IPS-NIHi7 (cell line): ENCODE data around the gene PKM.

ENCODE experiments used
- DNase-seq: peaks from one replicate; pipeline ENCODE4 v3.0.0; 2012; ENCODE audit warnings: mixed read lengths; ENCODE audit errors: extremely low spot score

The PKM gene

DNA sequence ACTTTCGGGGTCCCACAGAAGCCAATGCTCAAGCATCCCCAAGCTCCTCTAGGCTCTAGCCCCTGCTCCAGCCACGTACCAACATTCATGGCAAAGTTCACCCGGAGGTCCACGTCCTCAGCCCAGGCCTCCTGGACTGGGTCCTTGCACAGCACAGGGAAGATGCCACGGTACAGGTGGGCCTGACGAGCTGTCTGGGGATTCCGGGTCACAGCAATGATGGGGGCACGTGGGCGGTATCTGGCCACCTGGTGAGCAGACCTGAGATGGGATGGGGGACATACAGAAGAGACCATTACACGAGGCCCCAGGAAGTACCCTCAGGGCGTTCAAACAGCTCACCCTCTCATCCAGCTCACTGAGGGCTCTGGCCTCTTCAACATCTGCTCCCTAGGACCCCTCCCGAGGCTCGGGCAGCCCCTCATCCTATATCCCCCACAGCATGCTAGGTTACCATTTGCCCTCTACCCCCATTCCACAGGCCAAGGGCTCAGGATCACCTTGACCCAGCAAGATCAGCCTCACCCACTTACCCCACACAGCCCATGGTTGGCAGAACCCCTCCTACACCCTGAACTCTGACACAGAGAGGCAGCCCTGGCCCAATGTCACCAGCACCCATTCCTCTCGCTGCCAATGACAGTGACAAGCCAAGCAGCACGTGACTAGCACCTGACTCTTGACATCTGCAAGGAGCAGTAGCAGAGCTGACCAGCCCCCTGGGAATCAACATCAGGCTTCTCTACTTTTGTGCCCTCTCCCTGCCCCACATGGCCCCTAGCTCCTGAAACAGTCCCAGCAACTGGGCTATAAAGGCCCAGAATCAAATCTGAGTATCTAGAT is 30.4 kb downstream of the PKM start:
- DNase-seq, result no peak

DNA sequence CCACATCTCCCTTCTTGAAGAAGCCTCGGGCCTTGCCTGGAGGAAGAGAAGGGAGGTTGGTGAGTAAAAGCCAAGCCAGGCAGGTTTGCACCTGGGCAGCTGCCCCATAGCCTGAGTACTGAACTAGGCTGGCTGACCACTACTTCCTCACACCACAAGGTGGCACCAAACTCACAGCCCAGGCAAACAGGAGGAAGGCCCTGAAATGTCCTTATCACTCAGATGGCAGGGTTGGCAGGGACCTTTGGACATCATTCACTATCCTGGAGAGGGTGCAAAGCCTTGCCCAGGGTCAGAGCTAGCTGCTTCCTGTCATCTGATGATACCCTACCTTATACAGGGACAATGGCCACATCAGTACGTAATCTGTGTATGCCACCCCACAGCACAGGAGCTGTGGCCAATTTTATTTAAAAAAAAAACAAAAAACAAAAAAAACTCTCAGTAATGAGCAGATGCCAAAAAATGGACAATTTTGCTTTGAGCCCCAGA is 31.2 kb downstream of the PKM start:
- DNase-seq, result peak; percentile 84

DNA sequence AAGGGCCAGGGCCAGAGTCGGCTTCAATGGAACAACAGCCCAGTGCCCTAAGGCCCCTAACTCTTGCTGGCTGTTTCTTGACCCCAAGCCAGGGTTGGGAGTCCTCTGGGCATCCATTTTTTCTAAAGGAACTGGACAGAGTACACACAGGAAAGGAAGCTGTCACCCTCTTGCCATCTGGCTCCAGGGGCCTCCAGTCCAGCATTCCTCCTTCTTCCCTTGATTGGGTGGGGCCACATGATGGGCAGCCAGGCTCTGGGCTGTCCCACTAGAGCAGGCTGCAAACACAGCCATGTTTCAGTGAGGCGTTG is 31.8 kb downstream of the PKM start:
- no peak for DNase-seq

DNA sequence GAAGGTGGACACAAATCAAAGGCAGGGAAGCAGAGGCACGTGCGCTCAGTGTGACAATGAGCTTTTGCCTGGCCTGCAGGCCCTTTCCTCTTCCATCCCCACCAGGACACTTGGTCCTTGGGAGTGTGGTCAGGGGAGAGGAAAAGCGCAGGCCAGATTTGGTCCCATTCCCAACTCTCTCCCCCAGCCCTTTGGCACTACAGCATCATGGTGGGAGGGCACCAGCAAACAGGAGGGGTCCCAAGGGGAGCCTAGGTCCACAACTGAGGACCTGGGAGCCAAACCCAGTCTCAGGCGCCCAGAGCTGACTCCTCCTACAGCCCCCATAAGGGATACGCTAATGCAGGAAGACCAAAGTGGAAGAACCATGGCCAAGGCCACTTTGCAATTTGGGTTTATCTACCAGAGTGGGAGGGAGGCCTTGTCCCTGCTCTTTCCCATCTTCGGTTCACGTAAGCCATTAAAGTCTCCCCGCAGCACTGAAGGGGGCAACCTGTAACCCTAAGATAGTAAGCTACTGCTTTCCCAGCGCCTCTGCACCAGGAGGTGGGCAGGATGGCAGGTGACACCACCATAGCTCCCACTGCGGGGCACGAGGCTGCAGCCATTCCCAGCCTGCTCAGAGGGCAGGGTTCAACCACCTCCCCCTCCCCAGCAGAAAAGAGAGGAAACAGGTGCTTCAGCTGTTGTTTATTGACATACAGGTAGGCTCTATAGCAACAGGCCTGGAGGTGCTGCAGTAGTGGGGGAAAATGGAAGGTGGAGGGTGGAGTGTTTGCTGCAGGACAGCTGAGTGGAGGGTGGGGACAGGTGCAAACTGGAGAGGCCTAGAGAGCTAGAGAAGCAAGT is 32.4 kb downstream of the PKM start:
- no peak for DNase-seq

DNA sequence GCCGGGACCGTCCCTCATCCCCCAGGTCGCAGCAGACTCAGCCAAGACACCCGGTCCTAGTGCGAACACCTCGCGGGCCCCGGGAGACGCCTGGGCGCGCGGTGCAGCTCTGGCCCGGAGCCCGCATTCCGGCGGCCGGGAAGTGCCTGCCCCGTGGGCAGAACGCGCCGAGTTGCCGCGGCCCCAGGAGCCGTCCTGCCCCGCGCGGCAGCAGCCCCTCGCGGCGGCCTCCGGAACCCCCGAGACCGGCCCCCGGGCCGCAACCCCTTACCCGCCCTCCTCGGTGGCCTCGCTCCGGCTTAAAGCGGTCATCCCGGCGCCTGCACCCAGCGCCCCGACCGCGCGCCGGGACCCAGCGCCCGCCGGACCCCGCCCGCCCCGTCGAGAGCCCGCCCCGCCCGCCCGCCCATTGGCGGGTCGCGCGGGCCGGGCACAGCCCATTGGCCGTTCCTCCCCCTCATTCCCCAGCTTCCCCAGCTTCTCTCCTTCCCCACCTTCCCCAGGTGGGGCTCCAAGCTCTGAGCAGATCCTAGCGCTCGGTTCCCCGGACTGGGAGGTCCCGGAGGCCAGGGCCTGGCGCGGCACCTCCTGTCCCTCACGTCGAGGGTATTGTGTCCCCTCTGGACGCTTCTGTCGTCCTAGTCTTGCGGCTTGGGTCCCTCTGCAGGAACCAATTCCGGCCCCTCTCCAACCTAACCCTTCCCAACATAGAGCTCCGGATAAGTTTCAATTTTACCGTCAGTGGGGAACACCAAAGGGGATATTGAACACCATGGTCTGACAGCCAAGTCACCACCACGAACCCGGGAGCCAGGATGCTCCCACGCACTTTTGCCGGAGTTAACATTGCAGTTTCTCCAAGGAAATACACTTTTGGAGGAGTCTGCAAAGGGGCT is 33.3 kb downstream of the PKM start, which contains the start of gene GRAMD2A:
Gene GRAMD2A, minus strand, starts transcription at position 328 of the 896 bp plus-strand sequence.
- peak; percentile 95 for DNase-seq

DNA sequence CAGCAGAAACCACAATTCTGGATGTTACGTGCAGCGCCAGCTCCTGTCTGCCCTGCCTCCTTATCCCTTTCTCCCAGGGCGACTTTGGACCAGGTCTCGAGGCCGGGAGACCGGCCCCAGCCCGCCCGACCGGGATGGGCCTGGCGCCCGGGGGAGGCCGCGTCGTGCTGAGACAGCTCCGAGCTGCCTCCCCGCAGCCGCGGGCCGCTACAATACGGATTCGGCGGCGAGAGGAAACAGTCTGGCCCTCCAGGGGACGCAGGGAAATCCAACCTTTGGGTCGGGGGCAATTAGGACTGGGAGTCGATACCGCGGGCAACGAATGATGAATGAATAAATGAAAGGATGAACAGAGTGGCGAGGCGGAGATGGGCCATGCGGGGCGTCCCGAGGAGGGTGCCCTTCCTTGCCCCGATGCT is 33.9 kb downstream of the PKM start:
- no peak for DNase-seq

DNA sequence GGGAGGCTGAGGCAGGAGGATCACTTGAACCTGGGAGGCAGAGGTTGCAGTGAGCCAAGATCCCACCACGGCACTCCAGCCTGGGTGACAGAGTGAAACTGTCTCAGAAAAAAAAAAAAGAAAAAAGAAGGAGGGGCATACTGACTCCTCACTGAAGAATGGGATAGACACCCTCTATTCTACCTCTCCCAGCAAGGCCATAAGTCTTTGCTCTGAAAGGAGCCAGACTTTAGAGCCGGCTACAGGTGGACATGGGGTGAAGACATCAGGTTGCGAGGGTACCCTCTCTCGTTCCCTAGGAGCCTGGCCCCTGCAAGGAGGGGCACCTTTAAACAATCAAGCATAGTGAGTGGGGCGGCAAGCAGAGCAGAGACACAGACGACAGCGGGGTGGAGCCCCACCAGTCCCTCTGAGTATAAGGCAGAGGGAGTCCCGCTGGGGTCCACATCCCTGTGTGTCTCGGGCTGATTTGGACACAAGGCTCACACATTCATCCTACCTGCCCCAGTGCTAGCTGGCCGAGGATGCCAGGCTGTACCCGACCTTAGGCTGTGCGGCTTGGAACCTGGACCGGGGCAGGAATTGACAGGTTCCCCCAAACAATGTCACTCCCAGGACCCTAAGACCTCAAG is 34.5 kb downstream of the PKM start:
- no peak for DNase-seq

DNA sequence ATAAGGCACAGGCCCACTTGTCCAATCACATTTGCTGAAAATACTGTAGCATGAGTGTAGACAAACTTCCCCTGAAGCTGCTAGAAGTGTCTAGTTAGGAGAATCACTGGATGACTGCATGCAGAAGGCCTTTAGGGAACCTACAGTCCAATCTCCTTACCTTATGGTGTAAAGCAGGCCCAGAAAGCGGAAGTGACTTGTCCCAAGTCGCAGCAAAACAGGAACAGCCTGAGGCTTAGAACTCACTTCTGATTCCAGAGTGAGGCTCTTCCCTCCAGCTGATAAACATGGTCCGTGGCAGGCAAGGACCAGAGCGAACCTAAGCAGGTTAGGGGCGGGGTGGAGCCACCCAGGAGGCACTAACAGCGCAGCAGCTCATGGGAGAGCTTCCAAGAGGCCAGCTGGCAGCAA is 35.9 kb downstream of the PKM start:
- no peak for DNase-seq

DNA sequence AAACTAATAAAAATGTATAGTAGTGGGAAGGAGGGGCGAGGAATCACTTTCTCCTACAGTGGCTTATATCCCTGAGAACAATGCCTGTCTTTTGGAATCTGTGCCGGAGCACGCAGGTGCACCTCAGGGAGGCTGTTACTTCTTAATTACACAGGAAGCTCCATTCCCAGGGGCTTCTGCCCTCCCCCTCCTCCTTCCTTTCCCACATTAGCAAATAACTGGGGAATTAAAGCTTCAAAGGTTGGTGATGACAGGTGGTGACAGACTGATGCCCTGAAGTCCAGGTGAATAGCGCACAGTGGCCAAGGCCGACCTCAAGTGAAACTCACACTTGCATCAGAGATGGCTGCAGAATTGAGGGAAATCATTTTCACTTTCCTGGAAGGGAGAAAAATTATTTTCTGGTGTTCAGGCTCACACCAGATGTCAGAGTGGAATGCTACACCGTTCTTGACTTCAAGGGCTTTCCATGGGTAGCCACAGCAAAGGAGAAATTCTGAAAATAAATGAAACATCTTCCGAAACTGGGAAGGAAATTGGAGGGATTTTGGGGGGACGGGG is 37.1 kb downstream of the PKM start:
- DNase-seq, result peak; percentile 11

DNA sequence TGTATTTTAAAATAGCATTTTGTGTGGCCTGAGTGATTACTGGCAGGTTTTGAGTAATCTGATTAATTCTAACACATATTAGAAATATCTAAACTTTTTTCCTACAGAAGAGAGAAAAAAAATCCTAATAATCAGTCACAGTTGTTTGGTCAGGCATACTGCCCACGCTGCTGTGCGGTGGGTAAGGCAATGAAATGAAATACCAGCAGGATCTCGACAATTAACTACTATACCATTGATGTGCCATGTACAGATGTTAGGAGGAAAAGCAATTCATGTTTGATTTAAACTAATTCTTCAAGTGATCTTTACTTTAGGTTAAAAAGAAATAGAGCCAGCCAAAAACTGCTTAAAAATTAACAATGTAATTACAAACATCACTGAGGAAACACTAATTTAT is 38.6 kb downstream of the PKM start:
- DNase-seq, result no peak

DNA sequence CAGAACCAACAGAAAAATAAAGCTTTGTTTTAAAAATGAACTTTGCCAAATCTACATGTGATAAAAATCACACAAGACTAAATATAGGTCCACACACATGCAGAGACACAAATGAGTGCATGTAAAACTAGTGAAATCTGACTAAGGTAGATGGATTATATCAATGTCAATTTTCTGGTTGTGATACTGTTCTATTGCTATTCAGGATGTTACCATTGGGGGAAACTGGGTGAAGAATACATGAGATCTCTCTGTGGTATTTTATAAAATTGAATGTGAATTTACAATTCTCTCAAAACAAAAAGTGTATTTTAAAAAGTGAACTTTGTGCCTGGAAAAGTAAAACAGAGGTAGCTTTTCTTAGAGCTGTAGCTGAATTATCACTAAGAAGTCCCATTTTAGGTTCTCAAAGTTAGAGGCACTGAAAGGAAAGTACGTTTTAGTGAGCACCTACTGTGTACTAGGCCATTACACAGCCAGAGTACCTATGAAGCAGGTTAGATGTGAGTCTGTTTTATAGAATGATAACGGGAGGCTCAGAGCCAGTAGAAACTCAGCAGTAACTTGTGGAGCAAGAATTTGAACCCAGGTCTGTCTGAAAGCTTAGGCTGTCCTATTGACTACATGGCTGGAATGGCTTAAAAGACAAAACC is 41.6 kb downstream of the PKM start:
- no peak for DNase-seq

DNA sequence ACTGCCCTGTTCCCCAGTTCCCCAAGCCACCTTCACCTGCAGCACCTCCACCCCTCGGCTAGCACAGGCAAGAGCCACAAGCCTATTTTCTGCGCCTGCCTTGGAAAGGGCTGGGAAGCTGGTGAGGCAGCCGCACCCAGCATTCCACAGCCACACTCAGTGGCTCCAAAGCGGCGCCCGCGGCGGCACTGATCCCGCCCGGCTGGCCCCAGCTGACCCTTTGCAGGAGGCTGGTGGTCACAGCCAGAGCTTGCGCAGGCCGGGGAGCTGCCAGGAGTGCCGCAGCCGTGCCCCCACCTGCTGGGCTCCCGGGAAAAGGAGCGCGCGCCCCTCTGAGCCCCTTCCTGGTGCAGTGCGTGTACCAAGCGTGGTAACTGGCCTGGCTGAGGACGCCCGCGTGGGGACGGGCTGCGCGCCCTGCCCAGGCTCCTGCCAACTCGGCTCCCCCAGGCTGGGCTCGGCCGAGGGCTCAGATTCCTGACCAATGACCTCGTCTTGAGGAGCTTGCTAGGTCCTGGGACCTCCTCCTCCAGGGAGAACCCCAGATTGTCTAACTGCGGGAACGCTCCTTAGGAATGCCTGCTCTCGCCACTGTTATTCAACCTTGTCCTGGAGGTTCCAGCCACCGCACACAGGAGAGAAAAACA is 46.7 kb downstream of the PKM start:
- DNase-seq, result peak; percentile 72

DNA sequence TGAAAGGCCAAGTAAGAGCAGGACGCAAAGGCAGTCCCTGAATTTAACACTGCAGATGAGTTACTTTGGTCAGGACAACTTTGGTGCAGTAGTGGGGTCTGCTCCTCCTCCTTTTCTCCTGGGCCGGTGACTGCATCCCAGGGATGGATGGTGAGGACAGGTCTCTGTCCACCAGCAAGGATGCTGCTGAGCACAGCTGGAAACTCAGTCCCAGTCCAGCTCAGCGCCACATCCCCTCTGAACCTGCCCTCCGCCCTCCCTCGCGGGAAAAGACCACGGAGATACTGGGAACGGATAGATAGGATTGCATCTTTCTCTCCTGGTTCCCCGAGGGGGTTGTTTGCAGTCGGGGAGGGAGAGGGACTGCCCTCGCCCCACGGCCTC is 47.2 kb downstream of the PKM start:
- DNase-seq, result no peak

DNA sequence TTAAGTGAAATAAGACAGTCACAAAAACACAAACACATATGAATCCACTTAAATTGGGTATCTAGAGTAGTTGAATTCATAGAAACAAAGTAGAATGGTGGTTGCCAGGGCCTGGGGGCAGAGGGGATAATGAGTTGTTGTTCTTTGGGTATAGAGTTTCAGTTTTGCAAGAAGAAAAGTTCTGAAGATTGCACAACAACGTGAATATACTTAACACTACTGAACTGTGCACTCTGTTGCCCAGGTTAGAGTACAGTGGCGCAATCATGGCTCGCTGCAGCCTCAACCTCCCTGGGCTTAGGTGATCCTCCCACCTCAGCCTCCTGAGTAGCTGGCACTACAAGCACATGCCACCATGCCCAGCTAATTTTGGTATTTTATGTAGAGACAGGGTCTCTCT is 48.3 kb downstream of the PKM start:
- DNase-seq, result no peak

DNA sequence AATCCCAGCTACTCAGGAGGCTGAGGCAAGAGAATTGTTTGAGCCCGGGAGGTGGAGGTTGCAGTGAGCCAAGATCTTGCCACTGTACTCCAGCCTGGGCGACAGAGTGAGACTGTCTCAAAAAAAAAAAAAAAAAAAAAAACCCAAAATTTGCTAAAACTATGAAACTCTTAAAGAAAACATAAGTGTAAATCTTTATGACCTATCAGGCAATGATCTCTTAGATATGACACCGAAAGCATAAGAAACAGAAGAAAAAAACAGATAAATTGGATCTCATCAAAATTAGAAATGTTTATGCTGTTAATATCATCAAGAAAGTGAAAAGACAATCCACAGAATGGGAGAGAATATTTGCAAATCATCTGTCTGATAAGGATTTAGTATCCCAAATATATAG is 48.7 kb downstream of the PKM start:
- DNase-seq, result no peak

DNA sequence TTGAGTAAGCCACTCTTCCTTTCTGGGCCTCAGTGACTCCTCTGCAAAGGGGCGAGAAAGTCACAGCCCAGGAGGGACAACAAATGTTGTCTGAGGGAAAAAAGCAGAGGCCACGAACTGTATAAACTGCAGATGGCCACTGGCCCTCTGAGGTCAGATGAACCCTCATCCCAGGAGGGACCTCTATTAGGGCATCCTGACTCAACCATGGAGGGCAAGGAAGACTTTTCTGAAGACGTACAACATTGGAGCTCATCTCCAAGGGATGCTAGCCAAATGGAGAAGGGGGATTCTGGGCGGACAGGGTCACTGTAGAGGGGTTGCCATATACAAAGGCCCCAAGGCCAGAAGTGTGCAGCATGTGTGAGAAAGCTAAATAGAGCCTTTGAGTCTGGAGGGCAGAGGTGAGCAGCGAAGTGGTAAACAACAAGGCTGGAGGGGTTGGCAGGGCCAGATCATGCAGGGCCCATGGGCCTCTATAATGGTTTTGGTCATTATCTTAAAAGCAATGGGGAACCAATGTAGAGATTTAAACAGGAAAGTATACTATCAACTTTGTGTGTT is 50.1 kb downstream of the PKM start:
- DNase-seq, result no peak

DNA sequence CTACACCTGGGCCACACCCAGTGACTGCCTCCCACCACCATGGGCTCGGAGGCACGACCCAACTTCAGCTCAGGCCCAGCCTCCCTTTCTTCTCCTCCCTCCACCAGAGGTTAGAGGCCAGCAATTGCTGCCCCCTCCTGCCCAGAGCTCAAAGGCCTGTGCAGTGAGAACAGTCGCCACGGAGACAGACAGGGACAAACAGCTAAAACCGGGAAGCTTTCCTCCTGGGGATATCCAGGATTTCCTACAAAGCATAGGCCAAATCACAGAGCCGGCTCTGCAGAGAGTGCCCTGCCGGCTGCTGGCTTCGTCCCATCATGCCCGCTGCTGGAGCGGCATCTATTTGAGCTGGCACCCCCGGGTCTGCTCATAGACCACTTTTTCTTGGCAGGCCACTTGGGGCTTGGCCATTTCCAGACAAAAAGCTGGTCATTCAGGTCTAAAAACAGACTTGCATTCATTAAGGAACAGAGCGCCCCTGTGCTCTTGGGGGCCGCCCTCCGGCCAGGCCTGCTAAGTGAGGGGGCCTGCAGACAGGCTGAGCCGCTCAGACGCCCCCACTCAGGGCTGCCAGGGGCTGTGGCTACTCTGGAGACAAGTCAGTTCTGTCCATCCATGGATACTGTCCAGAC is 50.9 kb downstream of the PKM start:
- DNase-seq, result no peak

DNA sequence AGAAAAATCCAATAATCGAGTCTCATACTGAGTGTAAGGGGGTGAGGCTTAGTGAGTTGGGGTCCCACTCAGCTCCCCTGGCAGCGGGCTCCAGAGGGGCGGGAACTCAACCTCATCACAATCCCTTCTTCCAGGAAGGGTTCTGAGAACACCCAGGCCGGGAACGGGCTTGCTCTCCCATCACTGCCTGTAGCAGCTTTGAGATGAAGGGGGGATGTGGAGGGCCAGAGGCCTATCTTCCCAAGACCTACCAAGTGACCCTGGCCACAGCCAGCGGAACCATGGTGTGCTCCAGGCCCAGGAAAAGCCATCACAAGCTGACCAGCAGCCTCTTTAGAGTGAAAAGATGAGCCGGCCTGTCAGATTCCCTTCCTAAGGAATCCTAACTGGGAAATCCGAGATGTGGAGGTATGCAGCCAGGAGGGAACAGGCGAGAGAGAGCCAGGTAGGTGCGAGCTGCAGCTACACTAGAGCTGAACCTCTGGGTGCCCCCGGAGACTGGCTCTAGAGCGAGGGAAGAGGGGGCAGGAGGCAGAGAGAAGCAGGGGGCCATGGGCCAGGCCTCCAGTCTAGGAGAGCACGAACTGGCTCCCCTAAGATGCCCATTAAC is 51.9 kb downstream of the PKM start:
- DNase-seq, result no peak

DNA sequence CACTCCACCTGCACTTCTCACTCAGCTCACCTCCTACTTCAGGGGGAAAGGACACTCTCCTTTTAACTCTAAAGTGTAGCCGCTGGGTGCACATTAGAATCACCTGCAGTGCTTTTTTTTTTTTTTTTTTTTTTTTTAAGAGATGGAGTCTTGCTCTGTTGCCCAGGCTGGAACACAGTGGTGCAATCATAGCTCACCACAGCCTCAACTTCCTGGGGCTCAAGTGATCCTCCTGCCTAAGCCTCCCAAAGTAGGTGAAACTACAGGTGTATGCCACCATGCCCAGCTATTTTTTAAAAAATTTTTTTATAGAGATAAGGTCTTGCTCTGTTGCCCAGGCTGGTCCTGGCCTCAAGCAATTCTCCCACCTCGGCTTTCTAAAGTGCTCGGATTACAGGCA is 54.2 kb downstream of the PKM start:
- DNase-seq, result no peak
